Measurements from ENCODE around the gene HTRA3.

HTRA3 gene

GRCh38 chr4:8250227-8250626 lies 19.3 kb upstream of the HTRA3 start:
- no peak for DNase-seq

- DNase-seq = no peak
Observed at GRCh38 chr4:8250637-8251036, 18.9 kb upstream of the HTRA3 start.

DNA sequence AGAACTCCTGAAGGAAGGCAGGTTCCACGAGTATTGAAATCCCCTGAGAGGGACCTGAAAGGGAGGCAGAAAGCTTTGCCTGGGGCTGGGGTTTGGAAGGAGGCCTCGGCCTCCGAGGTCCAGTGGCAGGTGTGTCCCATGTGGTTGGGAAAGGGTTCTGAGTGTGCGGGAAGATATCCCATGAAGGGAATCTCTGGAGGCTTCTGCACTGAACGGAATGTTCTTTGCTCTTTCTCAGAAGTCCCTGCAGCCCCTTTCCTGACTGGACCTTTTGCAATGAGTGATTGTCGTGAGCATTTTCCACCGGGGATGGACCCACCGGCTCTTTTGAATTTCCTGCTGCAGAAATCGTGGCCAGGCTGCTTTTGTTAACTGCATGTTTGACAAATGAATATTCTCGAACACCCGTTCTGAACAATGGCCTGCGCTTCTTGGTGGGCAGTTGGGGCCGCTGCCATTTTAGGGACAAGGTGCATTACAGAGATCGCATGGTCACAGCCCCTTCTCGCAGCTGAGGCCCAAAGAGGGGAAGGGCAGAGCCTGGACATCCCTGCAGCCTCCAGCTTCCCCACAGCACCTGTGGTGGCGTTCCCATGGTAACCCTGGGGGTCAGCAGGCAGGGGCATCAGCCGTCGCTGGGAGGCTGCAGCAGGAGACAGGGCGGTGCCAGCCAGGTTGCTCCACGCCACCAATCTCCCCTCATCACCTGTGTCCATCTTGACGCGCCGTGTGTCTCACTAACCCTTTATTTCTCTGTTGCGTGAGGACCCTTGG lies 18.3 kb upstream of the HTRA3 start:
- no peak for DNase-seq

GRCh38 chr4:8252301-8253173 lies 17.0 kb upstream of the HTRA3 start:
- no peak for DNase-seq

DNA sequence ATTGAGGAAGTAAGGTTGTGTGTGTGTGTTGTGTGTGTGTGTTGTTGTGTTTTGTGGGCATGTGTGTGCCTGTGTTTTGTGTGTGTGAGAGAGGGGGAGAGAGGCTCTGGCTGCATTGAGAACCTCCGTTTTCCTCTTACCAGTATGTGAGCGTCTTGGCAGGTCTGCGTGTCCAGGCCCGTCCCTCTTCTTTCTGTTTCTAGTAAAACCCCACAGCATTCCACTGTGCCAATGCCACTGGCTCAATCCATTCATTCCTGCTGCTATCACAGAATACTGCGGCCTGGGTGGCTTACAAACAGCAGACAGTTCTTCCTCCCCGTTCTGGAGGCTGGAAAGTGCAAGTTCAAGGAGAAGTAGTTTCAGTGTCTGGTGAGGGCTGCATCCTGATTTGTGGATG lies 15.5 kb upstream of the HTRA3 start:
- DNase-seq = no peak

DNA sequence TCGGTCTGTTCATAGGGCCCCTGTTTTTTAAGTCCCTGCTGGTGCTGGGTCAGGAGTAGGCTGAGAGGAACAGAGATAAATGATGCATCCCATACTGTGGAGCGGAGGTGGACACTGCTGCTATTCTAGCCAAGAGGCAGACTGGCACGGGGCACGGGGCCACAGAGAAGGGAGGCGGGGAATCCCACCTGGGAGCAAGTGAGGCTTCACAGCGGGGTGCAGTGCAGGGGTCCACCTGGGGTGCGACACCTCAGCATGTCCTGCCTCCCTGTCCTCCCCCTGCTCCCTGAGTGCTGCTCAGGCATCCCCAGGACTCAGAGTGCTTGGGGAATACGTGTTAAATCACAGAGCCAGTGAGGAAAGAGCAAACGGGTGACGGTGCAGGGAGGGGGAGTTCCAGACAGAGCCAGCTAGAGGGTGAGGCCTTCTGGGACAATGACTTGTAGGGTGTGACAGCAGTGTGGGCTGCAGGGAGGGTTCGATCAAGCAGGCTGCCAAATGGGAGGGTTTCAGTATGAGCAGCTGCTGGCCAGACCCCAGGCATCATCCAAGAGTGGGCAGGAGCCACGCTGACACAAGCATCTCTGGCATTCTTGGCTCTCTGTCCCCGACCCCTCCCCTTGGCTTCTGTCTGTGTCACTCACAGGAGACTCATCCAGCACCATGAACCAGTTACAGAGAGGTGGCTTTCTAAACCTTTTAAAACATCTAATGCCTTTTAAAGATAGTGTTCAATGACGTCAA lies 13.7 kb upstream of the HTRA3 start:
- no peak for DNase-seq

GRCh38 chr4:8257854-8258253 lies 11.7 kb upstream of the HTRA3 start:
- DNase-seq = no peak

GRCh38 chr4:8258552-8259212 lies 10.9 kb upstream of the HTRA3 start:
- DNase-seq = no peak

- no peak for DNase-seq
Observed at GRCh38 chr4:8259743-8260430, 9.7 kb upstream of the HTRA3 start.

GRCh38 chr4:8260656-8261111 lies 8.9 kb upstream of the HTRA3 start:
- no peak for DNase-seq

DNA sequence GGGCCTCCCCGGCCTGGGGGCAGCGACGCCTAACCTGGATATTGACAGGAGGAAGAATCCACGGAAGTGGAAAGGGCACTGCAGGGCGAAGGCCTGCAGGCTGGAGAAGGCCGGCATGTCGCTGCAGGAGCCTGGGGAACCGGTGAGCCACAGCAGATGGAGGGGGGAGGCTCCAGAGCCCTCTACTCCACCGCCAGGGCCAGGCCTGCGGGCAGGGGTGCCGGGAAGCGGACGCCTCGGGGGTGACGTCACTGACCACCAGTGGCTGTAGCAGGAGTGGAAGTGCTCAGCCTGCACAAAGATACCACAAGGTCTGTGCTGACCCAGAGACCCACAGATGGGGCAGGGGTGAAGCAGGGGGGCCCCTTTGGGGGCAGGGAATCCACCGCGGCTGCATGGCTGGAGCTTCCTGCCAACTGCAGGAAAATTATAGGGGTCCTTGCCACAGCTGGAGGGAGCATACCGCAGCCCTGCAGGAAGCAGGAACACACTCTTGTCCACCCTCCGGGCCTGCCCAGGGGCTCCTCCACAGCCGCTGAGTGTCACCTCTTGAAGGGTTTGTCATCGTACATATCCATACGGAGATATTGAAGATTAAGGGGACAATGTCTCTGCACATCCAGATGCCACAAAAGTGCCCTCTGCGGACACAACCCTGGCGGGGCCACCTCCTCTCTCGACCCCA lies 7.6 kb upstream of the HTRA3 start:
- DNase-seq = no peak

DNA sequence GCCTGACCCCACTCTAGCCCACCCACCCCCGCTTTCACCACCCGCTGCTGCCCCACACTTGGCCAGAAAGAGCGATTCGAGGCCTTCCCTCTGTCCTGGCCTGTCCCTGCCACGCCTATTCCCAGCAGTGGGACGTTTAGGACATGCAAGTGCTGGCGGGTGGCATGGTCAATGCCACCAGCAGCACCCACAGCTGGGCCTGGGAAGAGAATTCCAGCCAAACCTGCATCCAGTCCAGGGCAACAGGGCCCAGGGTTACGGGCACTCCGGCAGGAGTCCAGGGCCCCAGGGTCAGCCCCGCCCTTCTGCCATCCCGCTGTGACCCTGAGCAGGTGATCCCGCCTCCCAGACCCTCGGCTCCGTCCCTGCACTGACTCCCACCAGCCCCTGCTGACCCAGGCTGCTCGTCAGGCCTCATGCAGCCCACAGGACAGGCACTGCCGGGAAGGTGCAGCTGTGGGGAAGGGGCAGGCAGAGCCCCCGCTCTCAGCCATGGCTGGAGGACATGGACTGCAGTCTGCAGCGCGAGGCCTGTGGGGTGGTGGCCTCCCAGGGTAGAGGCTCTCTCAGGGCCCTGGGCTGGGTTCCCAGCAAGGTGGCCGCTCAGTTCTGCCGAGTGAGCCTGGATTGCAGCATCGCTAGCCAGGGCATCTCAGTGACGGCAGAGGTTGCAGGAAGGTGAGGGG lies 6.8 kb upstream of the HTRA3 start:
- no peak for DNase-seq

DNA sequence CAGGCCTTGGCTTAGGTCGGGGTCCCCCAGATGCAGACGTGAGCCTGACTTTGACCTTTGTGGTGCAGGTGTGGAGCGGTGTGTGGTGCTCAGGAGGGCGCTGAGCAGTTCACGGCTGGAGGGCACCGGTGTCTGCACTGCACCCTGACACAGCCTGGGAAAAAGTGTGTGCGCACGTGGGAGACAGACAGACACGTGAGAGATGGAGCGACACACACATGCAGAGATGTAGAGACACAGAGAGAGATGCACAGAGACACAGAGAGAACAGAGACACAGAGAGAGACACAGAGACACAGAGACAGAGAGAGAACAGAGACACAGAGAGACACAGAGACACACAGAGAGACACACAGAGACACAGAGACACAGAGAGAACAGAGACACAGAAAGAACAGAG lies 6.2 kb upstream of the HTRA3 start:
- DNase-seq = no peak

- no peak for DNase-seq
Observed at GRCh38 chr4:8264106-8264505, 5.4 kb upstream of the HTRA3 start.

DNA sequence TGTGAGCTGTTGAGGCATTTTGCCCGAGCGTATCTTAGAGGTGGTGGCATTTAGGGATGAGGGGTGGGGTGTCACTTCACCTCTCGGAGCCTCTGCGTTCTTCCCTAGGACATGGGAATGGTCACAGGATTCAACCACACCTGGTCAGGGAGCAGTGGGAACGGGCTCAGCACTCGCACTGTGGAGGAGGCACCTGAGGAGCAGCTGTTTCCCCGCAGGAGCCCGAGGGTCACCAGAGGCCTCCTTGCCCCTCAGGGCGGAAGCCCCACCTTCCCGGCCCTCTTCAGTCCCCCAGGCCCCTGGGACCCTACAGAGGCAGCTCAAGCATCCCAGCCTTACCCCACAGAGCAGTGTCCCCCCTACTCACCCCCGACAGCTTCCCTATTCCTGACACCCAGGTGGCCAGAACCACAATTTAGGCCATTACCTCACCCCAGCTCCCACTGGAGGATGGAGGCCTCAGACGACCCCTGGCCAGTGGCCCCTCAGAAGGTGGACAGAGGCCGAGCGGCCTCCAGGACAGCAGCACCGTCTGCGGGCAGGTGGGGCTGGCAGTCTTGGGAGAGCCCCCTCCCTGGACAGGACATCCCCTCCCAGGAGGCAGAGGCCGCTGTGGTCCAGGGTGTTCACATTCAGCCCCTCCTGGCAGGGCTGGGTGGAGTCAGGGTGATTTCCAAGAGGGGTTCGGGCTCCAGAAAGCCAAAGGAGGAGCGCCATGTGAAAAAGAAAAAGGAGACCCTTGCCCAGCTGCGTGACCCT lies 4.2 kb upstream of the HTRA3 start:
- no peak for DNase-seq

DNA sequence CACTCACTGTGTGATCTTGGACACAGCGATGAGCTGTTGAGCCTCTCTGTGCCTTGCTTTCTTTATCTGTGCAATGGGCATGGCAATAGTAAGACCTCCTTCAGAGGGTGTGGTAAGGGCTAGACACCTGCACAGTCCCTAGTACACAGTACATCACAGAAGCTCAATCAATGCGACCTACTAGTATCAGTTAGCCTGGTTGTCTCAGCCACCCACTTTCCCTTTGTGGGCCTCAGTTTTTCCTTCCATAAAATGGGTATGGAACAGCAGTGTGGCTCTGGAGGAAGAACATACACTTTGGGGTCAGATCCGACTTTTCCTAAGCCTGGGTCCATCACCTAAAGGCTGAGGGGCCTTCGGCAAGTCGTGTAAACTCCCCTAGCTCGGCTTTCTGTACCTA lies 3.5 kb upstream of the HTRA3 start:
- no peak for DNase-seq

DNA sequence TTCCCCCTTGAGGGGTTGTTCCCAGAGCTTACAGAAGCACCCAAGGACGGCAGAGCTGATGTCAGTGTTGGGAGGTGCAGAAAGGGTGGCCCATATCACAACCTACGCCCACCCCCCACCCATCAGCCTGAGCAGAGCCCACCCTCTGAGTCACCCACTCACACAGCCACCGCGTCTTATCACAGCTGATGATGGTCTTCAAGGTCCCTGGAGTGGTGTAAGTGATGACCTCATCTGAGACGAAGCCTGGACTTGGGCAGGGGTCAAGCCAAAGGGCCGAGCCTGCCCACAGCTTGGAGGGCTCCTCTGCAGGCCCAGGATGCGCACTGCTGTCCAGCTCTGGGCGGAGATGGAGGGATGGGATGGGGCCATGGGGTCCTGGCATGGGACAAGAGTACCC lies 3.0 kb upstream of the HTRA3 start:
- DNase-seq = no peak

GRCh38 chr4:8267077-8267476 lies 2.5 kb upstream of the HTRA3 start:
- DNase-seq = no peak

DNA sequence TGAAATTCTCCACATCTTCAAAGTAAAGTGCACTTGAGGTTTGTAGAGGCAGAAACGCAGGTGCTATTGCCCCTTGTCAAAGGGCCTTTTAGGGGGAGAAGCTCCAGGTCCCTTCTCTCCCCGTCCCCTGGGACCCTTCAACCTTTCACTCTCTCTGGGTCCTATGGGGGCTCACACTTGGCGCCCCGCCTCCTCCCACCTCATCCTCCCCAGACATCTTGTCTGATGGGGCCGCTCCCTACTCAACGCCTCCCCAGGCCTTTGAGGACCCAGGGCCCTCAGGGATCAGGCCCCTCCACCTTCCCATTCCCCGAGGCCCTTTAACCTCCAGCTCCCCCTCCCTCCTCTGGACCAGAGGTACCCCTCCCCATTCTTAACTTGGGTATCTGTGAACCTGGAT lies 1.3 kb upstream of the HTRA3 start:
- no peak for DNase-seq

DNA sequence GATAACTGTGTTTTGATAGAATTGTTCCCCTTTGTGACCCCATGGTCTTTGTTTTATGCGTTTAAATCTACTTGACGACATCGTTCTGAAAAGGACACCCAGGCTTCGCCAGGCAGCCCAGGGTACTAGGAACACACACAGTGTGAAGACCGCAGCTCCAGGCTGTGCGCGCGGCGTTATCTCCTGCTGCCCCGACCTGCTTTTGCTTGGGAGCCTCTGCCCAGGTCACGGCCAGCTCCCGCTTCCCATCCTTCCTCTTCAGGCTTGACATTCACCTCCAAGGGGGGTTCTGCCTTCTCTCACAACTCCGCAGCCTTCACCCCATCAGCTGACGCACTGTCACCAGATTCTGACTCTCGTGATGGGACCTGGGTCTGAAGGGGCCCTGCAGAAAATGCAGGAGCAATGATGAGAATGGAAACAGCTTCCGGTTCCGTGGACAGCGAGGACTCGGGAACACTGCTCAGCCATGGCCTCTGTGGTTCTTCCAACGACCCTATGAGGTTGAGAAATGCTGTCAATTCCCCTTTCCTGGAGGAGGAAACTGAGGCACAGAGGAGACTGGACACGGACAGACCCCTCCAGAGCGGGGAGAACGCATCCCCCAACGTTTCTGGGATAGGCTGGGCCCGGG lies 536 bp upstream of the HTRA3 start:
- no peak for DNase-seq
